CD4-positive, CD25-positive, alpha-beta regulatory T cell (primary cell): ENCODE measurements around the gene MAP4K1. TPM values are rescaled to one million over a fixed set of nuclear protein-coding genes. Genes with fewer than 3 reads are reported as not detected.

ENCODE experiments used
- ATAC-seq, 2 donors: fragments of 150-1000 bp; cut with Tn5 transposase; one replicate each; pipeline ENCODE4 v1.10.0; 2021; ENCODE audit warnings: low read depth in 2 of 2, moderate number of reproducible peaks in 2 of 2, moderate library complexity in 1 of 2
- DNase-seq, 3 donors: peaks; one replicate each; pipeline versions ENCODE4 v3.0.0 to v3.0.0-alpha.2; 2012 to 2022; ENCODE audit warnings: mixed read lengths in 1 of 3
- H3K27ac ChIP-seq: one replicate; pipeline ENCODE4 v1.7.0; 2013; ENCODE audit warnings: mild to moderate bottlenecking, low read length; ENCODE audit not compliant: insufficient read depth, poor library complexity, severe bottlenecking
- H3K27me3 ChIP-seq: one replicate; pipeline ENCODE4 v1.7.0; 2013; ENCODE audit warnings: low read length; ENCODE audit not compliant: control insufficient read depth, insufficient read depth
- H3K36me3 ChIP-seq: one replicate; pipeline ENCODE4 v1.7.0; 2013; ENCODE audit warnings: mild to moderate bottlenecking, low read length, moderate library complexity; ENCODE audit not compliant: control insufficient read depth, insufficient read depth
- H3K4me1 ChIP-seq: 2 replicates; pipeline ENCODE4 v1.7.0; 2013; ENCODE audit warnings: mild to moderate bottlenecking, low read length; ENCODE audit not compliant: insufficient read depth, control insufficient read depth, poor library complexity, severe bottlenecking
- H3K4me3 ChIP-seq: one replicate; pipeline ENCODE4 v1.7.0; 2013; ENCODE audit warnings: low read depth, mild to moderate bottlenecking, low read length, moderate library complexity
- H3K9me3 ChIP-seq, 2 experiments: 1 replicate in 1 of 2; 2 replicates in 1 of 2; pipeline ENCODE4 v1.7.0; 2013; ENCODE audit warnings: low read length in 2 of 2, mild to moderate bottlenecking in 1 of 2, moderate library complexity in 1 of 2; ENCODE audit not compliant: control insufficient read depth in 2 of 2
- H3K27ac Mint-ChIP-seq, 3 donors: one replicate each; pipeline ENCODE4 v1.8.0; 2020 to 2022; ENCODE audit warnings: mild to moderate bottlenecking in 3 of 3, mixed read lengths in 3 of 3, moderate library complexity in 2 of 3
- H3K27me3 Mint-ChIP-seq: one replicate; pipeline ENCODE4 v1.8.0; 2022; ENCODE audit warnings: mild to moderate bottlenecking, mixed read lengths
- H3K36me3 Mint-ChIP-seq: one replicate; pipeline ENCODE4 v1.8.0; 2020; ENCODE audit warnings: mixed read lengths
- H3K4me1 Mint-ChIP-seq, 4 donors: one replicate each; pipeline ENCODE4 v1.8.0; 2020 to 2022; ENCODE audit warnings: mixed read lengths in 4 of 4, mild to moderate bottlenecking in 1 of 4
- H3K4me3 Mint-ChIP-seq, 4 donors: one replicate each; pipeline ENCODE4 v1.8.0; 2020 to 2022; ENCODE audit warnings: mild to moderate bottlenecking in 4 of 4, mixed read lengths in 4 of 4, moderate library complexity in 3 of 4
- H3K9me3 Mint-ChIP-seq, 7 donors: one replicate each; pipeline ENCODE4 v1.8.0; 2020 to 2022; ENCODE audit warnings: mixed read lengths in 7 of 7, mild to moderate bottlenecking in 3 of 7, moderate library complexity in 2 of 7
- polyA plus RNA-seq, 4 donors: library from polyadenylated mRNA; unstranded; fragments of 300-500 nt; fragmentation: Illumina TruSeq; gene quantifications; one replicate each; pipeline ENCODE4 v1.2.3, GENCODE V29; 2021
- total RNA-seq: library from RNA; stranded (reverse); gene quantifications from one replicate; pipeline ENCODE4 v1.2.3, GENCODE V29; 2022

The MAP4K1 gene
- total and polyA plus RNA-seq, 5 donors from 2014 or later: 117 to 310 (median 157) TPM

DNA sequence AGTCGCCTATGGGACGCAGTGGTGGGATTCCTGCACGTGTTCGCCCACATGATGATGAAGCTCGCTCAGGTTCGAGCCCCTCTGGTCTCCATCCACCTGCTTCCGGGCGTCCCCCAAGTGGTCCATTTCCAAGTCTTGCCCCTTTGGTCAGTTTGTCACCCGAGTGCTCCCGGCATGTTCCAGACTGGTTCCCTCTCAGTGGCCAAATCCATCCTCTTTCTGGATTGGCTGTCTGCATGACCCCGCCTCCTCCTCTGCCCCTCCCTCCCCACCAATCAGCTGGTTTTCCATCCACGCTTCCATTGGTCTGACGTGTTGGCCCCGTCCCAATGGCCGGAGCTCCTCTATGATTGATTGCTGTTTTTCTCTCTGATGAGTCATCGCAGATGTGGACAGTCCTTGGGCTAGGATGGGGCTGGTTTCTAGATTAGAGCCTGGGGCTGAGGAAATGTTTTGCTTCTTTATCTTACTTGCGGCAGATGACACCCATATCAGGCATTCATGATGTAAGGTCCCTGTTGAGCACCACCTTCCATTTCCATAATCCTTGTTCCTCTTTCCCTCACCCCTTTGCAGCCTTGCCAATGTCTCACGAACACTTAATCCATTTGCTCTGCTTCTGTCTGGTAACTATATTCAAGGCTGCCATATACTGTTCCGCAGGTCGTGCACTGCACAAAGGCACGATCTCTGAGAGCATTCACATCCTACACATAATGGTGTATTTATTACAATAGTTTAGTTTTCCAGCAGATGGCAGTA is 73.8 kb downstream of the MAP4K1 start:
- no peaks in the 10 kb centered on the region for H3K36me3 ChIP-seq
- peaks cover 0 to 4% (median 0%) of the 10 kb centered on the region in 7 donors for H3K9me3 Mint-ChIP-seq
- H3K27ac Mint-ChIP-seq: peak overlapping the region in 2 of 3 donors; percentile 5 to 50
- H3K4me1 Mint-ChIP-seq: peaks cover 13 to 36% (median 21%) of the 10 kb centered on the region in 4 donors
- H3K27me3 Mint-ChIP-seq: no peaks in the 10 kb centered on the region
- H3K27ac ChIP-seq: no peak overlapping the region
- H3K4me3 Mint-ChIP-seq: peak overlapping the region in 3 of 4 donors; percentile 25 to 54 (median 25)
- no peaks in the 10 kb centered on the region for H3K36me3 Mint-ChIP-seq
- H3K27me3 ChIP-seq: no peaks in the 10 kb centered on the region
- DNase-seq (peak in 1 of 3 donors; percentile 88), ATAC-seq (peak; percentile 86 to 91)
- peak overlapping the region; percentile 49 for H3K4me3 ChIP-seq
- peaks cover 24% of the 10 kb centered on the region for H3K4me1 ChIP-seq
- no peaks in the 10 kb centered on the region for H3K9me3 ChIP-seq

GRCh38 chr19:38543286-38543806 is 74.4 kb downstream of the MAP4K1 start:
- H3K27me3 ChIP-seq: no peaks in the 10 kb centered on the region
- no peaks in the 10 kb centered on the region for H3K27me3 Mint-ChIP-seq
- ATAC-seq (no peak), DNase-seq (no peak)
- H3K27ac Mint-ChIP-seq: peak overlapping the region in 1 of 3 donors; percentile 4
- peaks cover 0 to 4% (median 0%) of the 10 kb centered on the region in 7 donors for H3K9me3 Mint-ChIP-seq
- H3K36me3 ChIP-seq: no peaks in the 10 kb centered on the region
- H3K36me3 Mint-ChIP-seq: no peaks in the 10 kb centered on the region
- H3K4me3 ChIP-seq: no peak overlapping the region
- peaks cover 19 to 43% (median 27%) of the 10 kb centered on the region in 4 donors for H3K4me1 Mint-ChIP-seq
- no peaks in the 10 kb centered on the region for H3K9me3 ChIP-seq
- H3K4me3 Mint-ChIP-seq: no peak overlapping the region
- peaks cover 31% of the 10 kb centered on the region for H3K4me1 ChIP-seq
- H3K27ac ChIP-seq: no peak overlapping the region

- Mint-ChIP-seq H3K4me3 (no peak overlapping the region), H3K27me3 (no peaks in the 10 kb centered on the region), H3K4me1 (peaks cover 19 to 56% (median 34%) of the 10 kb centered on the region in 4 donors), H3K27ac (no peak overlapping the region), H3K36me3 (no peaks in the 10 kb centered on the region), H3K9me3 (peaks cover 0 to 4% (median 0%) of the 10 kb centered on the region in 7 donors)
- no peaks in the 10 kb centered on the region for H3K9me3 ChIP-seq
- H3K4me3 ChIP-seq: no peak overlapping the region
- H3K27ac ChIP-seq: no peak overlapping the region
- DNase-seq (no peak), ATAC-seq (no peak)
- no peaks in the 10 kb centered on the region for H3K36me3 ChIP-seq
- H3K4me1 ChIP-seq: peaks cover 44% of the 10 kb centered on the region
- H3K27me3 ChIP-seq: no peaks in the 10 kb centered on the region
Observed at GRCh38 chr19:38542040-38542439, 75.7 kb downstream of the MAP4K1 start.

- H3K27ac ChIP-seq: no peak overlapping the region
- H3K27me3 ChIP-seq: no peaks in the 10 kb centered on the region
- ATAC-seq (no peak), DNase-seq (no peak)
- no peaks in the 10 kb centered on the region for H3K36me3 ChIP-seq
- no peaks in the 10 kb centered on the region for H3K27me3 Mint-ChIP-seq
- peaks cover 7 to 8% of the 10 kb centered on the region in 2 experiments for H3K9me3 ChIP-seq
- peaks cover 3% of the 10 kb centered on the region for H3K36me3 Mint-ChIP-seq
- H3K27ac Mint-ChIP-seq: peak overlapping the region in 2 of 3 donors; percentile 91 to 96
- peak overlapping the region; percentile 52 for H3K4me3 ChIP-seq
- H3K4me1 Mint-ChIP-seq: peaks cover 19 to 60% (median 40%) of the 10 kb centered on the region in 4 donors
- peak overlapping the region in 3 of 4 donors; percentile 21 to 68 (median 61) for H3K4me3 Mint-ChIP-seq
- peaks cover 0 to 5% (median 2%) of the 10 kb centered on the region in 7 donors for H3K9me3 Mint-ChIP-seq
- H3K4me1 ChIP-seq: peaks cover 46% of the 10 kb centered on the region
Observed at GRCh38 chr19:38539751-38540150, 78.0 kb downstream of the MAP4K1 start.

- H3K27ac ChIP-seq: peak overlapping the region; percentile 71
- peaks cover 7 to 9% of the 10 kb centered on the region in 2 experiments for H3K9me3 ChIP-seq
- peak; percentile 90 to 95 for ATAC-seq
- H3K4me1 Mint-ChIP-seq: peaks cover 13 to 59% (median 32%) of the 10 kb centered on the region in 4 donors
- H3K4me1 ChIP-seq: peaks cover 38% of the 10 kb centered on the region
- DNase-seq: peak in 2 of 3 donors; percentile 80 to 95
- peaks cover 0 to 6% (median 0%) of the 10 kb centered on the region in 7 donors for H3K9me3 Mint-ChIP-seq
- no peaks in the 10 kb centered on the region for H3K27me3 Mint-ChIP-seq
- peak overlapping the region; percentile 79 to 96 (median 91) for H3K27ac Mint-ChIP-seq
- no peaks in the 10 kb centered on the region for H3K36me3 ChIP-seq
- H3K4me3 Mint-ChIP-seq: peak overlapping the region; percentile 61 to 84 (median 76)
- H3K4me3 ChIP-seq: peak overlapping the region; percentile 68
- H3K36me3 Mint-ChIP-seq: peaks cover 3% of the 10 kb centered on the region
- no peaks in the 10 kb centered on the region for H3K27me3 ChIP-seq
Observed at GRCh38 chr19:38538793-38539528, 78.8 kb downstream of the MAP4K1 start.

GRCh38 chr19:38538386-38538785 is 79.4 kb downstream of the MAP4K1 start:
- H3K4me1 Mint-ChIP-seq: peaks cover 13 to 57% (median 32%) of the 10 kb centered on the region in 4 donors
- H3K9me3 Mint-ChIP-seq: peaks cover 0 to 6% (median 1%) of the 10 kb centered on the region in 7 donors
- peak overlapping the region; percentile 61 to 84 (median 76) for H3K4me3 Mint-ChIP-seq
- peak overlapping the region; percentile 68 for H3K4me3 ChIP-seq
- DNase-seq (peak in 1 of 3 donors; percentile 5), ATAC-seq (no peak)
- H3K27ac Mint-ChIP-seq: peak overlapping the region; percentile 79 to 96 (median 91)
- peaks cover 7 to 9% of the 10 kb centered on the region in 2 experiments for H3K9me3 ChIP-seq
- peaks cover 3% of the 10 kb centered on the region for H3K36me3 Mint-ChIP-seq
- H3K4me1 ChIP-seq: peaks cover 35% of the 10 kb centered on the region
- H3K27ac ChIP-seq: peak overlapping the region; percentile 71
- no peaks in the 10 kb centered on the region for H3K27me3 Mint-ChIP-seq
- H3K27me3 ChIP-seq: no peaks in the 10 kb centered on the region
- no peaks in the 10 kb centered on the region for H3K36me3 ChIP-seq
